ENCODE measurements around the gene USO1.

- no peak for TF ChIP-seq CTCF (conservative IDR thresholded peaks at IDR 0.05 in 1 of 2, IDR thresholded peaks at IDR 0.05 in 1 of 2; ENCODE audit: extremely low read depth in 1 of 2, insufficient read depth in 1 of 2, low read depth in 1 of 2, low read length in 2 of 2)
- TF ChIP-seq EZH2 (IDR thresholded peaks at IDR 0.05; ENCODE audit: borderline replicate concordance, low read length), result no peak
Observed at GRCh38 chr4:75705198-75705977, 19.0 kb upstream of the USO1 start.
